ENCODE results near the gene GDF3.
"Not testable (repeated sequence)": the region's sequence is repeated elsewhere in the genome, so short reads cannot be mapped to it uniquely, and the experiment has no call there.

The GDF3 gene

DNA sequence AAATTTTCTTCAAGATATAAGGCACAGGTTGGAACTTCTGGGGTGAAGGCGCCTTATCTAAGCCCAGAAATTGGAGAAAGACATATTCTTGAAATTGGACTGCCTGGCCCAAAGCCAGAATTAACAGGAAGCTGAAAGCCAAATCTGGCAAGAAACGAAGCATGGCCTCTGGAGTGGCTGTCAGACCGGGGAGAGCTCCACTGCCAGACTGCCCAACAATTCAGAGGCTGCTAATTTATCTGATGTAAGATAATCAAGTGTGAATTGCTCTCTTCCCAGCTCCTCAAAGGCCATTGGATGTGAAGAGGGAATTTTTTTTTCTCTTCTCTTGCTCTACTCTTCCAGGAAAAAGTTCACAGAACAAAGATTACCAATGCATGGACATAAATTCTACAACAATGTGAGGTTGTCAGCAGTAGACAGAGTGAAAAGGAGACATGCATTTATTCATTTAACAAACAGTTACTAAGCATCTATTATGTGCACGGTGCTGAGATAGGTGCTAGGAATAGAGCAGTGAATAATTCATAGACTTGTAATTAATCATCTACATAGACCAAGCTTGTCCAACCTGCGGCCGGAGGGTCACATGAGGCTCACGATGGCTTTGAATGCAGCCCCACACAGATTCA lies at the start of gene GDF3:
Gene GDF3 (minus strand): TSS at position 210 of the 632 bp plus-strand sequence. CDS start 47 bp downstream, at position 163.
- no peak for TF ChIP-seq EZH2phosphoT487 (IDR thresholded peaks at IDR 0.05; ENCODE audit: borderline replicate concordance)
- TF ChIP-seq, protein P1, sequence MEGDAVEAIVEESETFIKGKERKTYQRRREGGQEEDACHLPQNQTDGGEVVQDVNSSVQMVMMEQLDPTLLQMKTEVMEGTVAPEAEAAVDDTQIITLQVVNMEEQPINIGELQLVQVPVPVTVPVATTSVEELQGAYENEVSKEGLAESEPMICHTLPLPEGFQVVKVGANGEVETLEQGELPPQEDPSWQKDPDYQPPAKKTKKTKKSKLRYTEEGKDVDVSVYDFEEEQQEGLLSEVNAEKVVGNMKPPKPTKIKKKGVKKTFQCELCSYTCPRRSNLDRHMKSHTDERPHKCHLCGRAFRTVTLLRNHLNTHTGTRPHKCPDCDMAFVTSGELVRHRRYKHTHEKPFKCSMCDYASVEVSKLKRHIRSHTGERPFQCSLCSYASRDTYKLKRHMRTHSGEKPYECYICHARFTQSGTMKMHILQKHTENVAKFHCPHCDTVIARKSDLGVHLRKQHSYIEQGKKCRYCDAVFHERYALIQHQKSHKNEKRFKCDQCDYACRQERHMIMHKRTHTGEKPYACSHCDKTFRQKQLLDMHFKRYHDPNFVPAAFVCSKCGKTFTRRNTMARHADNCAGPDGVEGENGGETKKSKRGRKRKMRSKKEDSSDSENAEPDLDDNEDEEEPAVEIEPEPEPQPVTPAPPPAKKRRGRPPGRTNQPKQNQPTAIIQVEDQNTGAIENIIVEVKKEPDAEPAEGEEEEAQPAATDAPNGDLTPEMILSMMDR (conservative IDR thresholded peaks at IDR 0.05; ENCODE audit: low read length) = no peak
- Histone ChIP-seq H3K9me2 (replicated peaks; ENCODE audit: low read depth, low read length) (no peaks in the 10 kb centered on the region), H3K4me2 (ENCODE audit: low read depth, low read length, poor library complexity, severe bottlenecking) (no peak within 1 kb of the TSS), H3K79me2 (ENCODE audit: insufficient read depth, low read length) (no peaks in the 10 kb centered on the region), H2AFZ (ENCODE audit: low read length) (no peak within 1 kb of the TSS), H3K36me3 (ENCODE audit: insufficient read depth, low read length) (no peaks in the 10 kb centered on the region), H4K20me1 (ENCODE audit: insufficient read depth, low read length, poor library complexity, severe bottlenecking) (no peaks in the 10 kb centered on the region), H3K27me3 (ENCODE audit: insufficient read depth, low read length, poor library complexity, severe bottlenecking) (no peaks in the 10 kb centered on the region), H3K4me3 (ENCODE audit: low read length, poor library complexity, severe bottlenecking) (no peak within 1 kb of the TSS), H3K9ac (ENCODE audit: low read depth, low read length, poor library complexity, severe bottlenecking) (no peak within 1 kb of the TSS), H3K9me3 (ENCODE audit: insufficient read depth, low read depth, low read length) (no peaks in the 10 kb centered on the region), H3F3A (ENCODE audit: low read depth) (no peaks in the 10 kb centered on the region), H3K4me1 (ENCODE audit: insufficient read depth, low read length, poor library complexity, severe bottlenecking) (peaks cover 3% of the 10 kb centered on the region)

- H3K36me3 ChIP-seq (ENCODE audit: insufficient read depth, low read length) = no peaks in the 10 kb centered on the region
- H3K27me3 ChIP-seq (ENCODE audit: insufficient read depth, low read length, poor library complexity, severe bottlenecking) = no peaks in the 10 kb centered on the region
- TF ChIP-seq EZH2phosphoT487 (IDR thresholded peaks at IDR 0.05; ENCODE audit: borderline replicate concordance) = no peak
- TF ChIP-seq, protein P1 (conservative IDR thresholded peaks at IDR 0.05; ENCODE audit: low read length) = no peak
- H3K79me2 ChIP-seq (ENCODE audit: insufficient read depth, low read length) = no peaks in the 10 kb centered on the region
- H4K20me1 ChIP-seq (ENCODE audit: insufficient read depth, low read length, poor library complexity, severe bottlenecking) = no peaks in the 10 kb centered on the region
- no peaks in the 10 kb centered on the region for H3K9me2 ChIP-seq (replicated peaks; ENCODE audit: low read depth, low read length)
- H3K4me1 ChIP-seq (ENCODE audit: insufficient read depth, low read length, poor library complexity, severe bottlenecking) = peaks cover 27% of the 10 kb centered on the region
- H3K9me3 ChIP-seq (ENCODE audit: insufficient read depth, low read depth, low read length) = no peaks in the 10 kb centered on the region
- peaks cover 6% of the 10 kb centered on the region; the same call in 1 of the 2 replicates for H3F3A ChIP-seq (ENCODE audit: low read depth)
- H2AFZ ChIP-seq (ENCODE audit: low read length) = no peak overlapping the region
- no peak overlapping the region for H3K4me2 ChIP-seq (ENCODE audit: low read depth, low read length, poor library complexity, severe bottlenecking)
- H3K9ac ChIP-seq (ENCODE audit: low read depth, low read length, poor library complexity, severe bottlenecking) = no peak overlapping the region
- no peak overlapping the region for H3K4me3 ChIP-seq (ENCODE audit: low read length, poor library complexity, severe bottlenecking)
Observed at GRCh38 chr12:7732993-7733392, 37.4 kb upstream of the GDF3 start.

DNA sequence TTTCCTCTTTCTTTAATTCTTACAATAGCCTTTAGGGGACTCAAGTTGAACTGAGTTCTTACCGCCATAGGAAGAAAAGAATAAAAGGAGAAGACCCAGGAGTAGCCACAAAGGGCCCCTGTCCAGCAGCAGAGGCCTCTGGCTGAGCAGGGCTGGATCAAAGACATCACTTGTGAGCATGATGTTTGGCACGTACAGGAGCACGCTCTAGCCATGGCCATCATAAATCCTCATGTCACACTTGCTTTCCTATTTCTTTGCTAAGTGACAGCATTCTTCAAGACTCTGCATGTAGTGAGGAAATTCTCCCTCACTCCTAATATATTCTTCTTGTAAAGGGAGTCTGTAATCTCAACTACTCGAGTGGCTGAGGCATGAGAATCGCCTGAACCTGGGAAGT lies 35.9 kb upstream of the GDF3 start:
- Histone ChIP-seq H3K4me3 (ENCODE audit: low read length, poor library complexity, severe bottlenecking) (no peak overlapping the region), H3K9me2 (replicated peaks; ENCODE audit: low read depth, low read length) (no peaks in the 10 kb centered on the region), H2AFZ (ENCODE audit: low read length) (no peak overlapping the region), H3K4me2 (ENCODE audit: low read depth, low read length, poor library complexity, severe bottlenecking) (no peak overlapping the region), H4K20me1 (ENCODE audit: insufficient read depth, low read length, poor library complexity, severe bottlenecking) (no peaks in the 10 kb centered on the region), H3F3A (ENCODE audit: low read depth) (no peaks in the 10 kb centered on the region; the same call in 1 of the 2 replicates), H3K79me2 (ENCODE audit: insufficient read depth, low read length) (no peaks in the 10 kb centered on the region), H3K36me3 (ENCODE audit: insufficient read depth, low read length) (no peaks in the 10 kb centered on the region), H3K27me3 (ENCODE audit: insufficient read depth, low read length, poor library complexity, severe bottlenecking) (no peaks in the 10 kb centered on the region), H3K9me3 (ENCODE audit: insufficient read depth, low read depth, low read length) (no peaks in the 10 kb centered on the region), H3K4me1 (ENCODE audit: insufficient read depth, low read length, poor library complexity, severe bottlenecking) (peaks cover 17% of the 10 kb centered on the region), H3K9ac (ENCODE audit: low read depth, low read length, poor library complexity, severe bottlenecking) (no peak overlapping the region)
- TF ChIP-seq, protein P1 (conservative IDR thresholded peaks at IDR 0.05; ENCODE audit: low read length) = no peak
- TF ChIP-seq EZH2phosphoT487 (IDR thresholded peaks at IDR 0.05; ENCODE audit: borderline replicate concordance) = no peak

GRCh38 chr12:7730984-7731383 lies 35.4 kb upstream of the GDF3 start:
- H3K4me2 ChIP-seq (ENCODE audit: low read depth, low read length, poor library complexity, severe bottlenecking); H3K27me3 ChIP-seq (ENCODE audit: insufficient read depth, low read length, poor library complexity, severe bottlenecking); H2AFZ ChIP-seq (ENCODE audit: low read length); H3K9me2 ChIP-seq (replicated peaks; ENCODE audit: low read depth, low read length); H3F3A ChIP-seq (ENCODE audit: low read depth); H3K9me3 ChIP-seq (ENCODE audit: insufficient read depth, low read depth, low read length); H4K20me1 ChIP-seq (ENCODE audit: insufficient read depth, low read length, poor library complexity, severe bottlenecking); H3K9ac ChIP-seq (ENCODE audit: low read depth, low read length, poor library complexity, severe bottlenecking); H3K36me3 ChIP-seq (ENCODE audit: insufficient read depth, low read length); H3K79me2 ChIP-seq (ENCODE audit: insufficient read depth, low read length); H3K4me3 ChIP-seq (ENCODE audit: low read length, poor library complexity, severe bottlenecking): not testable (repeated sequence)
- H3K4me1 ChIP-seq (ENCODE audit: insufficient read depth, low read length, poor library complexity, severe bottlenecking) = peaks cover 17% of the 10 kb centered on the region
